IPS-18c (cell line): ENCODE measurements around the gene CNOT9.

Experiments used
- H3K4me3 ChIP-seq: 2 replicates; pipeline ENCODE4 v1.7.0; 2013; ENCODE audit warnings: low read depth, mild to moderate bottlenecking, low read length, moderate library complexity; ENCODE audit not compliant: insufficient read depth
- H3K9me3 ChIP-seq: one replicate; pipeline ENCODE4 v1.6.1; 2013; ENCODE audit warnings: mild to moderate bottlenecking, low read length, moderate library complexity; ENCODE audit not compliant: control insufficient read depth, insufficient read depth

Gene CNOT9

GRCh38 chr2:218569661-218570500 lies 1.2 kb downstream of the CNOT9 start:
- H3K9me3 ChIP-seq: no peaks in the 10 kb centered on the region

GRCh38 chr2:218570850-218571249 lies 2.2 kb downstream of the CNOT9 start:
- no peak overlapping the region for H3K4me3 ChIP-seq
- no peaks in the 10 kb centered on the region for H3K9me3 ChIP-seq

More at GRCh38 chr2:218569661-218570500, 1.2 kb downstream of the CNOT9 start:
- peak overlapping the region; percentile 95 for H3K4me3 ChIP-seq

- no peaks in the 10 kb centered on the region for H3K9me3 ChIP-seq
- no peak overlapping the region for H3K4me3 ChIP-seq
Measured at GRCh38 chr2:218576854-218577253, 8.2 kb downstream of the CNOT9 start.

GRCh38 chr2:218577482-218578220 lies 9.0 kb downstream of the CNOT9 start:
- Histone ChIP-seq H3K4me3 (no peak overlapping the region), H3K9me3 (no peaks in the 10 kb centered on the region)

GRCh38 chr2:218578272-218578877 lies 9.7 kb downstream of the CNOT9 start:
- no peaks in the 10 kb centered on the region for H3K9me3 ChIP-seq
- H3K4me3 ChIP-seq: no peak overlapping the region

- Histone ChIP-seq H3K4me3 (no peak overlapping the region), H3K9me3 (no peaks in the 10 kb centered on the region)
Measured at GRCh38 chr2:218582076-218582475, 13.4 kb downstream of the CNOT9 start.

- Histone ChIP-seq H3K4me3 (no peak overlapping the region), H3K9me3 (no peaks in the 10 kb centered on the region)
Measured at GRCh38 chr2:218583983-218584850, 15.6 kb downstream of the CNOT9 start.

GRCh38 chr2:218585541-218585940 lies 16.9 kb downstream of the CNOT9 start:
- Histone ChIP-seq H3K9me3 (no peaks in the 10 kb centered on the region), H3K4me3 (no peak overlapping the region)

- Histone ChIP-seq H3K9me3 (no peaks in the 10 kb centered on the region), H3K4me3 (no peak overlapping the region)
Measured at GRCh38 chr2:218605432-218605831, 36.8 kb downstream of the CNOT9 start.

- H3K4me3 ChIP-seq: no peak within 1 kb of the TSS
Measured at GRCh38 chr2:218607436-218608115, 38.9 kb downstream of the CNOT9 start, which contains the start of gene PLCD4. Gene PLCD4, plus strand, starts transcription at chr2:218607899. Its CDS starts 7,841 bp downstream, at chr2:218615740.

GRCh38 chr2:218615868-218616315 lies 47.3 kb downstream of the CNOT9 start:
- no peak overlapping the region for H3K4me3 ChIP-seq
- no peaks in the 10 kb centered on the region for H3K9me3 ChIP-seq

More at GRCh38 chr2:218607436-218608115, 38.9 kb downstream of the CNOT9 start, which contains the start of gene PLCD4:
- H3K9me3 ChIP-seq: no peaks in the 10 kb centered on the region

- Histone ChIP-seq H3K9me3 (no peaks in the 10 kb centered on the region), H3K4me3 (no peak overlapping the region)
Measured at GRCh38 chr2:218618102-218618860, 49.6 kb downstream of the CNOT9 start.

GRCh38 chr2:218621007-218621406 lies 52.4 kb downstream of the CNOT9 start:
- Histone ChIP-seq H3K9me3 (no peaks in the 10 kb centered on the region), H3K4me3 (no peak overlapping the region)

GRCh38 chr2:218622606-218623365 lies 54.1 kb downstream of the CNOT9 start:
- Histone ChIP-seq H3K9me3 (no peaks in the 10 kb centered on the region), H3K4me3 (no peak overlapping the region)

- Histone ChIP-seq H3K9me3 (no peaks in the 10 kb centered on the region), H3K4me3 (no peak overlapping the region)
Measured at GRCh38 chr2:218623366-218623705, 54.7 kb downstream of the CNOT9 start.
